CD4-positive, alpha-beta T cell treated with Interferon alpha-2 for 1 hour (primary cell): ENCODE data around the gene JADE2.
"Not testable (repeated sequence)": the region's sequence is repeated elsewhere in the genome, so short reads cannot be mapped to it uniquely, and the experiment has no call there.

Source experiments
- DNase-seq, 2 donors: peaks; one replicate each; pipeline ENCODE4 v3.0.0-alpha.2; 2020 to 2022

JADE2 gene

DNA sequence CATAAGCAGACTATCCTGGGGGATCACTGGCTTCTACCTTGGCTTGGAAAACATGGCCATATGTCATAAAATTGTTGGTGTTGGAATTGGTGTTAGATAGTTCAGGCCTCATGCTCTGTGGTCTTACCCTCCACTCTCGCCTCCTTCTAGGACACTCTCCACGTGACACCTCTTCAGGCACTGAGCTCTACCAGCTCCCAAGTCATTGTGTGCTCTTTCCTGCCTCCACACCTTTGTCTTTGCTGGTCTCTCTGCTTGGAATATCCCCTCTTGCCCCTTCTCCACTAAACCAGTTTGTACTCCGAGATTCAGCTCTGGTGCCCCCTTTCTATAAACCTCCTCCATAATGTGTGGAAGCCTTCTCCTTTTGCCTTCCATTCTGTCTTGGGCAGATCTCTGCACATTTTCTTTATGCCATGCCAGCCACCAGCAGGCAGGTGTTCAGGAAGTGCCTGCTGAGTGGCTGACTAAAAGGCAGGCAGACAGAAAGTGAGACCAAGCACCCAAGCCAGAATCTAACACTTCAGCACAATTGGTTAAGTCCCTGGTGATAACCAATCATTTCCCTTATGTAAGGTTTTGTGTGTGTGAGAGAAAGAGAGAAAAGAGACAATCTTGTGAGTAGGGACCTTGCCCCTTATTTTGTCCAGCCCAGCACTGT, 69.5 kb downstream of the JADE2 start:
- no peak for DNase-seq

- DNase-seq: no peak
Measured at GRCh38 chr5:134595458-134595838, 70.0 kb downstream of the JADE2 start.

- not testable (repeated sequence) for DNase-seq
Measured at GRCh38 chr5:134599820-134600219, 74.3 kb downstream of the JADE2 start.

- no peak for DNase-seq
Measured at GRCh38 chr5:134600600-134600999, 75.1 kb downstream of the JADE2 start.

- DNase-seq: no peak
Measured at GRCh38 chr5:134603059-134603458, 77.6 kb downstream of the JADE2 start.

- peak in 1 of 2 donors; percentile 22 for DNase-seq
Measured at GRCh38 chr5:134604908-134605307, 79.4 kb downstream of the JADE2 start.

DNA sequence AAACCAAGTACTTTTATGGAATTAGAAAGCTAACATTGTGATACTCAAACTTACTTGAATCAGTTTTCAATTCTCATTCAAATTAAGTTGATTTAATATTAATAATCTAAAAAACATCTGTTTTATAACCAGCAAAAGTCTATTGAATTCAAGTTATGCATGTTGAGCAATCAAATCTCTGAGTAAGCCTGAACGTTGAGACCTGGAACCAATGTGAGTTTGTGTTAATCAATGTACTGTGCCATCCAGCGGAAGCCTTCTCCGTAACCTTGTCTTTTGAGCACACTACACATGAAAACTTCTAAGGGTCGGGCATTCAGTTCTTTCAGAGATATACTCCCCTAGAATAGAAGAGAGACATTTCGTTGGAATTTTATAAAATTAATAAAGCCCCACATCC, 81.3 kb downstream of the JADE2 start:
- DNase-seq: no peak

- DNase-seq: peak in 1 of 2 donors; percentile 21
Measured at GRCh38 chr5:134608555-134608954, 83.1 kb downstream of the JADE2 start.

DNA sequence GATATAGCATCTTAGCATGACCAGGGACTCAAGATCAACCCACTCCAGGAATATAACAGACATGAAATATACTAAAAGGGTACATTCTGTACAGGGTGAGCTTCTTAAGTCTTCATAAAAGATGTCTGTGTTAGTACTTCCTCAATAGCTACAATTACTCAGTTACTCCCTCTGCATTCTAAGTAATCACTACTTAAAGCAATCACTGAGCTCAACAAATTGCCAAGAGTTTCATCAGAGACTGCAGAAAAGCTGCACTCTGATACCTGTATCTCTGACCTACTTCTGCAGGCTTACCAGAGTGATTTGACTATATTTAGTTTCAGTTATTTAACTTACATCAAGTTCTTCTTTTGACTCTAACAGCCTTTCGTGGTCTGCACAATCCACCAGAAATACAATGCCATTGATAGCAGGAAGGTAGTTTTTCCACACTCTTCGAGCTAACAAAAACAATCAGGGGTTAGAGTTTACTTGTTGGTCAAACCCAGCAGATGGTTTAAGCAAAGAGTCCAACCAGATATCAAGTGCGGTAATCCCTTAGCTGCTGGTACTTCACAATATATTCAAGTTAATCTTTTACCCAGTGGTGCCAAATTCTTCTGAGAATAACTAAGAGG, 83.9 kb downstream of the JADE2 start:
- DNase-seq: no peak

DNA sequence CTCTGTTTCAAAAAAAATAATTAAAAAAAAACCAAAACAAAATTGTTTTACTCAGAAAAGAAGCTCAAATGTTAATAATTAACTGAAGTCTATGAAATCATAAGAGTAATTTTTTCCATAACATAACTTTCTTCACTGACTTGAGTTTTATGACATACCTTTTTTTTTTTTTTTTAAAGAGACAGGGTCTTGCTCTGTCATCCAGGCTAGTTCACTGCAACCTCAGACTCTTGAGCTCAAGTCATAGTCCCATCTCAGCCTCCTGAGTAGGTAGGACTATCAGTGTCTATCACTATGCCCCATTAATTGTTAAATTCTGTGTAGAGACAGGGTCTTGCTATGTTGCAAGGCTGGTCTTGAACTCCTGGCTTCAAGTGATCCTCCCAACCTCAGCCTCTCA, 85.3 kb downstream of the JADE2 start:
- DNase-seq: no peak

- DNase-seq: no peak
Measured at GRCh38 chr5:134611515-134611914, 86.0 kb downstream of the JADE2 start.

GRCh38 chr5:134614450-134615085, 89.1 kb downstream of the JADE2 start:
- no peak for DNase-seq

- no peak for DNase-seq
Measured at GRCh38 chr5:134620634-134621033, 95.2 kb downstream of the JADE2 start.

- DNase-seq: no peak
Measured at GRCh38 chr5:134625559-134625958, 100.1 kb downstream of the JADE2 start.

- DNase-seq: no peak
Measured at GRCh38 chr5:134626369-134627014, 101.0 kb downstream of the JADE2 start.
